Activated naive CD8-positive, alpha-beta T cell treated with anti-CD3 and anti-CD28 coated beads, Interleukin-2, amount 50 U/mL, for 24 hours (primary cell): ENCODE data around the gene DDR1.
"Not testable (repeated sequence)": the region's sequence is repeated elsewhere in the genome, so short reads cannot be mapped to it uniquely, and the experiment has no call there.

ENCODE experiments used
- ATAC-seq: fragments of 150-1000 bp; cut with Tn5 transposase; one replicate; pipeline ENCODE4 v1.10.0; 2021
- DNase-seq: peaks from one replicate; pipeline ENCODE4 v3.0.0; 2021
- H3K27ac Mint-ChIP-seq: one replicate; pipeline ENCODE4 v1.8.0; 2021; ENCODE audit warnings: mild to moderate bottlenecking, mixed read lengths
- H3K27me3 Mint-ChIP-seq: one replicate; pipeline ENCODE4 v1.8.0; 2021; ENCODE audit warnings: mixed read lengths
- H3K36me3 Mint-ChIP-seq: one replicate; pipeline ENCODE4 v1.8.0; 2021; ENCODE audit warnings: low read depth, mixed read lengths
- H3K4me1 Mint-ChIP-seq: one replicate; pipeline ENCODE4 v1.8.0; 2021; ENCODE audit warnings: mixed read lengths
- H3K4me3 Mint-ChIP-seq: one replicate; pipeline ENCODE4 v1.8.0; 2021; ENCODE audit warnings: mild to moderate bottlenecking, moderate library complexity, mixed read lengths
- H3K9me3 Mint-ChIP-seq: one replicate; pipeline ENCODE4 v1.8.0; 2021; ENCODE audit warnings: mixed read lengths

DDR1 gene

DNA sequence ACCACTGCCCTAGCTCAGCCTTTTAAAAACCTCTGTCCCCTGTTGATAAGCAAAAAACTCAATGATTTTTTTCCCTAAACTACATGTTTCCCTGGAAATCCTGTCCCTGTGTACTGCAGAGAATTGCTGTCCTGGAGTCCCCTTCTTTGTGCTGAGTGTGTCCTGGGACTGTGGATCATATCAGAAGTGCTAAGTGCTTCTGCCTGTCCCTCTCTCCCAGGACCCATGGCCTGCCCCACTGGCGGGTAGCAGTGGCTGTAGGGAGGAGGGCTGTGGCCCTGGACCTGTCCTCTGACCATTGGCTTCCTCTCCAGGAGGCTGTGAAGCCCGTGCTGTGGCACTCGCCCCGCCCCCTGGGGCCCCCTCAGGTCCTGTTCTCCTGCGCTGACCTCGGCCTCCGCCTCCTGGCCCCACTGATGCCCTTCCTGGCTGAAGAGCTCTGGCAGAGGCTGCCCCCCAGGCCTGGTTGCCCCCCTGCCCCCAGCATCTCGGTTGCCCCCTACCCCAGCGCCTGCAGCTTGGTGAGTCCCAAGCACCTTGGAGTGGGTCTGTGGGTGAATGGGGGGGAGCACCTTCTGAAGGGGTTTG is 39.8 kb downstream of the DDR1 start:
- ATAC-seq, H3K4me3 Mint-ChIP-seq, H3K27me3 Mint-ChIP-seq, H3K27ac Mint-ChIP-seq, H3K9me3 Mint-ChIP-seq, DNase-seq, H3K4me1 Mint-ChIP-seq: not testable (repeated sequence)
- H3K36me3 Mint-ChIP-seq = peaks cover 43% of the 10 kb centered on the region

DNA sequence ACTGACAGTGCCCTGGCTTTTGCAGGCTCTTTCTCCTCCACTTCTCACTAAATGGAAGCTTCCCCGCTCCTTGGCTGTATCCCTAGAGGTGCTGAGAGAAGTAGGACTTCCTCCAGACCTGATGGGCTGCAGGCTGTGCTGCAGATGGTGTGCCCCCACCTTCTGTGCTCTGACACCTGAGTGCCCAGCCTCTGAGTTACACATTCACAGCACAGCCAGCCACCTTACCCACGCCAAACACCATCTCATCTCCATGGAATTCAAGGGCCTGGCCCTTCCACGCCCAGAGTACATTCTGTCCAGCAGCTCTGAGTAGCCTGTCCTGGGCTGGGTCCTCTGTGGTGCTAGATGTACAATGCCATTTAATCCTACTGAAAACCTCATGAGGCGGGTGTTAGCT is 42.3 kb downstream of the DDR1 start:
- no peaks in the 10 kb centered on the region for H3K27me3 Mint-ChIP-seq
- H3K9me3 Mint-ChIP-seq = peaks cover 5% of the 10 kb centered on the region
- DNase-seq (no peak), ATAC-seq (no peak)
- no peak overlapping the region for H3K27ac Mint-ChIP-seq
- no peak overlapping the region for H3K4me3 Mint-ChIP-seq
- H3K4me1 Mint-ChIP-seq = no peaks in the 10 kb centered on the region
- peaks cover 36% of the 10 kb centered on the region for H3K36me3 Mint-ChIP-seq

DNA sequence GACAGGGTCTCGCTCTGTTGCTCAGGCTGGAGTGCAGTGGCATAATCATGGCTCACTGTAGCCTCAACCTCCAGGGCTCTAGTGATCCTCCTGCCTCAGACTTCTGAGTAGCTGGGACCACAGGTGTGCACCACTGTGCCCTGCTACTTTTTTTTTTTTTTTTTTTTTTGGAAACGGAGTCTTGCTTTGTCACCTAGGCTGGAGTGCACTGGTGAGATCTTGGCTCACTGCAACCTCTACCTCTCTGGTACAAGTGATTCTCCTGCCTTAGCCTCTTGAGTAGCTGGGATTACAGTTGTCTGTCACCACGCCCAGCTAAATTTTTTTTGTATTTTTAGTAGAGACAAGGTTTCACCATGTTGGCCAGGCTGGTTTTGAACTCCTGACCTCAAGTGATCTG is 42.8 kb downstream of the DDR1 start:
- not testable (repeated sequence) for H3K9me3 Mint-ChIP-seq, H3K27me3 Mint-ChIP-seq, H3K27ac Mint-ChIP-seq, H3K4me1 Mint-ChIP-seq, ATAC-seq, H3K4me3 Mint-ChIP-seq, DNase-seq
- H3K36me3 Mint-ChIP-seq = peaks cover 35% of the 10 kb centered on the region

DNA sequence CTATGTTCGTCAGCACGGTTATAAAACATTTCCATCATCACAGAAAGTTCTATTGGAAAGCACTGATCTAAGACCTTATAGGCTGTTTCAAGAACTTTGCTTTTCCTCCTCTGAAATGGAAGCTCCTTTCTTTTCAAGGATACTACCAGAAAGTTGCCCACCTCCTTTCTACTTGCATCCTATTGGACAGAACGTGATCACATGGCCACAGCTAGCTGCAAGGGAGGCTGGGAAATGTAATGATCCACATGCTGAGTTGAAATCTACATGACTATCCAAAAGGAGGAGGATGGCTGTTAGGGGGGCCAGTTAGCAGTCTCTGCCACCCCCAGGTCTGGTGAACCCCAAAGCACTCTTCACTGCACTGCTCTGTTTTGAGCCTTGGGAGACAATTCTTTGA is 44.4 kb downstream of the DDR1 start:
- H3K36me3 Mint-ChIP-seq = peaks cover 28% of the 10 kb centered on the region
- no peak for ATAC-seq
- no peaks in the 10 kb centered on the region for H3K4me1 Mint-ChIP-seq
- no peak for DNase-seq
- H3K27ac Mint-ChIP-seq = no peak overlapping the region
- no peaks in the 10 kb centered on the region for H3K27me3 Mint-ChIP-seq
- peaks cover 5% of the 10 kb centered on the region for H3K9me3 Mint-ChIP-seq
- no peak overlapping the region for H3K4me3 Mint-ChIP-seq

DNA sequence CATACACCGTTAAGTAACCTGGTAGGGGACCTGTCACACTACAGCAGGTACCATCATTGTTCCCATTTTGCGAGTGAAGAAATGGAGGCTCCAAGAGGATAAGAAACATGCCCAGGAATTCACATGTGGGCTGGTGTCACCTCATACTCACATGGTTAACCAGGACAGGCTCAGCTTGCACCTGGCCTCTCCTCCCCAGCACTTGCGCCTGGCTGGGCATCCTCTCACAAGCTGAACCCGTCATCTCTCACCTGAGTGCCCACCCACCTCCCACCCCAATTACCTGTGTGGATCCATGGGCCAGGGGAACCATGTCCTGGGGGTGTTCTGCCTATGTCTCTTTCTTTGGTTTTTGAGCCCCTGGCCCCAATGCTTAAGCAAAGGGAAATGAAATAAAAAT is 46.2 kb downstream of the DDR1 start:
- Mint-ChIP-seq H3K4me1 (no peaks in the 10 kb centered on the region), H3K9me3 (peaks cover 5% of the 10 kb centered on the region), H3K27ac (no peak overlapping the region), H3K27me3 (no peaks in the 10 kb centered on the region), H3K4me3 (no peak overlapping the region), H3K36me3 (peaks cover 27% of the 10 kb centered on the region)
- no peak for DNase-seq
- ATAC-seq = no peak

DNA sequence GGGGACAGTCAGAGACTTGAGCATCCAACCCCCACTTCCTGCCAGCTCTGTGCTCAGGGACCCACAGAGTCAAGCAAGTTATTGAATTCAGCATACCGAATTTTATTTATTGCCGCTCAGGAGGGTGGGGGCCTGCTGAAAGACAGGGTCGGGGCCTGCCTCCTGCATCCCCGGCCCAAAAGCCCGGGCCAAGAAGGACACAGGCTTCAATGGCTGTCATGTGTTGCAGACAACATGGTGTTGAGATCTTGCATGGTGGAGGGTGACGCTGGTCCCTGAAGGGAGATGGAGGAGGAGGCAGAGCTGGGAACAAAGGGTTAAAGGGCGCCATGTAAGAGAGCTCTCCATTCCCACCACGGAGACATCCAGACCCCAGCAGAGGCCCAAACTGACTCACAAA is 47.0 kb downstream of the DDR1 start:
- ATAC-seq (no peak), DNase-seq (no peak)
- Mint-ChIP-seq H3K27ac (no peak overlapping the region), H3K4me3 (no peak overlapping the region), H3K4me1 (no peaks in the 10 kb centered on the region), H3K36me3 (peaks cover 25% of the 10 kb centered on the region), H3K27me3 (no peaks in the 10 kb centered on the region), H3K9me3 (peaks cover 5% of the 10 kb centered on the region)

DNA sequence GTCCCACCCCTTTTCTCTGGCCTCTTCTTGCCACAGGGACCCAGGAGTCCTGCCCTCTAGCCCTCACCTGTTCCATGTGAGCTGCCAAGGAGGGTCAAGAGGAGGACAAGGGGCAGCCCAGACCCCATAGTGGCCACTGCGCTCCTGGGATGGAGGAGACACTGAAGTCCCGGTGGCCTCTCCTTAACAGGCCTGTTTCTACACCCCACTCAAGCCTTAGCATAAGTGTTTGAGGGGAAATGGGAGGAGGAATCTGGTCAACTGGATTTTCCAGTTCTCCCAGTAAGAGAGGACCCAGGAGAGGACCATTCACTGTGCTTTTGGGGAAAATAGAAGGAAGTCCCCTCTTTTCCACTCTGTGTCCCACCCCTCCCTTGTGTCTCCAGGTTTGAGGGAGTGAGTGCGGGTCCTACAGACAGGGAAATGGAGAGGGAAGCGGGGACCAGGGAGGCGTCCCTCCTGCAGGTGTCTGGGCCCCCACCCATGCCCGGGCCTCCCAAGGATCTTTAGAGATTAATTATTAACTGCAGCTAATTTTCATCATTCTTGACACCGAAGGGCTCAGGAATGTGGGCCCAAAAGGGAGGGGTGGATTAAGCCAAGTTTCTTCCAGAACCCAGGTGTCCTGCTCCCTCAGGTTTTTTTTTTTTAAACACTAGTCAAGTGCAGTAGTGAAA is 47.8 kb downstream of the DDR1 start, which contains the start of gene SFTA2:
Gene SFTA2, minus strand, starts transcription at position 202 of the 677 bp plus-strand sequence. Its CDS starts 74 bp downstream, at position 128.
- Mint-ChIP-seq H3K4me3 (no peak within 1 kb of the TSS), H3K4me1 (no peaks in the 10 kb centered on the region), H3K36me3 (peaks cover 17% of the 10 kb centered on the region), H3K9me3 (peaks cover 5% of the 10 kb centered on the region), H3K27ac (no peak within 1 kb of the TSS), H3K27me3 (no peaks in the 10 kb centered on the region)
- ATAC-seq (no peak), DNase-seq (no peak)

DNA sequence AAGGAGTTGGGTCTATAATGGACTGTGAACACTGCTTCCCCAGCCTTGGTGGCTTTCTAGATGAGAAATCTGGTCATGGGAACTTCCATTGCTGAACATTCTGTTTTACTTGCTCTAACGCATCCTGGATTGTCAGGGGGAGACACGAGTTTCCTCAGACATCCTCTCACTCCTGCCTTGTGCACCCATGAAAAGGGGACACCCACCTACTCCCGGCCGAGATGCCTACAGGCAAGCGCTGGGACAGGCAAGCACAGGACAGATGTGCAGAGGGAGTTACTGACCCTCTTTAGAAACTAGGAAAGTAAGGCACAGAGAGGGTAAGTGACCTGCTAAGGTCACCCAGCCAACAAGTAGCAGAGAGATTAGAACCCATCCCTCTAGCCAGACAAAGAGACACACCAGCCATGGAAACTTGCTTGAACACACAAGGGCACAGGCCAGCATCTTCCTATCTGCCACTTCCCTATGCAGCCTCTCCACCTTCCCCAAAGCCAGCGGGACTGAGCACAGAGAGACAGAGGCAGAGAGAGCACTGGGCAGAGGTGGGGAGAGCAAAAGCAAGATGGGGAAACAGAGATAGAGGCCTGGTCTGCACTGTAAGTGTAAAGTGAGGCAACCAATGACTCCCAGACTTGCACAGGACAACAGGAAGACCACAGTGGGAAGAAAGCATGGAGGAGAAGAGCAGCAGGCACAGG is 48.5 kb downstream of the DDR1 start:
- Mint-ChIP-seq H3K27me3 (no peaks in the 10 kb centered on the region), H3K27ac (no peak overlapping the region), H3K4me1 (no peaks in the 10 kb centered on the region), H3K36me3 (peaks cover 11% of the 10 kb centered on the region), H3K9me3 (peaks cover 5% of the 10 kb centered on the region), H3K4me3 (no peak overlapping the region)
- DNase-seq = no peak
- ATAC-seq = no peak

DNA sequence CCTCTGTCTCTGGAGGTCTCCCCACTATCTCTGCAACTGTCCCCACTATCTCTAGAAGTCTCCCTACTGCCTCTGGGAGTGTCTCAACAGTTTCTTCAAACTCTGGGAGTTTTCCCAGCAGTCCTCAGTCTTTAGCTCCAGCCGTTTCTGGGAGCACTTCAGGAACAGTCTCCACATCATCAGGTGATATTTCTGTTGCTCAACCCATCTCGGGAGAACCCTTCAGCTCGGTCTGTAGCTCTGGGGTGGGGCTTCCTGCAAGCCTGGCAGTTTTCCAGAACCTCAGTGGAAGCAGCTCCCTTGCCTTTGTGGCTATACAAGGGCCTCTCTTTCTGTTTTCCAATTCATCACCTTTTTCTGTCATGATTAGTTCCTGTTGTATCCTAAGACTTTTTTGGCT is 50.7 kb downstream of the DDR1 start:
- Mint-ChIP-seq H3K4me1 (no peaks in the 10 kb centered on the region), H3K4me3 (no peak overlapping the region), H3K27ac (no peak overlapping the region), H3K27me3 (peaks cover 2% of the 10 kb centered on the region), H3K9me3 (no peaks in the 10 kb centered on the region), H3K36me3 (no peaks in the 10 kb centered on the region)
- ATAC-seq (no peak), DNase-seq (no peak)

DNA sequence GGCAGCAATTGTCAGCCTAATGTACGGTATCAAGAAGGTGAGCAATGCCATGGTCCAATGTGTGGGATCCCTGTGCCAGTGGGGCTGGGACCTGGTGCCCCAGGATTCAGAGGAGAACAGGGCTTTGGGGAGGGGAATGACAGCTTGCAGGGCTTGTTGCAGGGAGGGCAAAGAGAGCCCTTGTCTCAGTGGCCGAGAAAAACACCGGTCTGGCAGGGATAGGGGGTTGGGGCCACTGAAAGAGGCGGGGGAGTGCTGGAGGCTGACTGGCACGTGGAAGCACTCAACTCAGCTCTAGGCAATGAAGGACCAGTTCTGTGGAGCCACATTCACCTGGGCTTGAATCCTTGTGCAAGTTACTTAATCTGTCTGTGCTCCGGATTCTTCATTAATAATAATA is 52.9 kb downstream of the DDR1 start:
- Mint-ChIP-seq H3K4me3 (no peak overlapping the region), H3K9me3 (no peaks in the 10 kb centered on the region), H3K4me1 (no peaks in the 10 kb centered on the region), H3K27me3 (peaks cover 19% of the 10 kb centered on the region), H3K27ac (no peak overlapping the region), H3K36me3 (no peaks in the 10 kb centered on the region)
- no peak for DNase-seq
- ATAC-seq = no peak

DNA sequence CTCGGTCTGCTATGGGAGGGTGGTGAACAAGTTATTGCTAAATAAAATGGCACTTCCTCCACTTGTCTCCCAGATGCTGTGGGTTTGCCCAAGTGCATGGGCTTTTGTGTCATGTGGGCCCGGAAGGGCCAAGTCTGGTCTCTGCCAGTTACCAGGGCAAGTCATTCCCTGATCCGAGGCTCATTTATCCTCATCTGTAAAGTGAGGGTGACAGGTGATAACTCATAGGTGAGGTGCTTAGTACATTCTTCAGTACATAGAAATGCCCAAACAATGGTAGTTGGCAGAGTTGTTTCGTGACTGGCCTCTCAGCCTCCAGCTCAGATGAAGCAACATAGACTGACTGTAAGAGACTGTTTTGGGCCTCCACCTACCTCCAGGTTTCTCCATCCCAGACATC is 54.4 kb downstream of the DDR1 start:
- no peak overlapping the region for H3K27ac Mint-ChIP-seq
- no peaks in the 10 kb centered on the region for H3K9me3 Mint-ChIP-seq

DNA sequence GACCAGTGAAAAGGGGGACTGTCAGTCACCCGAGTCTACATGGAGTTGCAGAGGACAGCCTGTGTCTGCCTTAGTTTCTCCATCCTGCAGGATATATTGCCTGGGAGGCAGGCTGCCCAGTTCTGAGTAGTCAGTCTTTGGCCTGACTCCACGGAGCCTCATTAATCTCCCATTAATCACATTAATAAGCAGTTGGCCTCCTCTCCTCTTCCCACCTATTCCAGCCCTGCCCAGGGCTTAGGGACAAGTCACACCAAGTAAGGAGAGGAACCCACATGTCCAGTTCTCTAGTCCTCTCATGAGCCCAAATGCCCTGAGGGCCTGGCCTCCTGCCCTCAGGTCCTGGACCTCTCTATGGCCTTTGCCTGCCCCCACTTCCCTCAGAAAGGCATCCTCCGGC is 55.2 kb downstream of the DDR1 start:
- H3K9me3 Mint-ChIP-seq = no peaks in the 10 kb centered on the region
- H3K27ac Mint-ChIP-seq = no peak overlapping the region
- ATAC-seq (no peak), DNase-seq (no peak)
- no peak overlapping the region for H3K4me3 Mint-ChIP-seq
- no peaks in the 10 kb centered on the region for H3K36me3 Mint-ChIP-seq
- H3K4me1 Mint-ChIP-seq = no peaks in the 10 kb centered on the region
- peaks cover 35% of the 10 kb centered on the region for H3K27me3 Mint-ChIP-seq

More for the DNA sequence above, 54.4 kb downstream of the DDR1 start:
- no peak for ATAC-seq
- no peak for DNase-seq
- Mint-ChIP-seq H3K36me3 (no peaks in the 10 kb centered on the region), H3K4me3 (no peak overlapping the region), H3K27me3 (peaks cover 30% of the 10 kb centered on the region), H3K4me1 (no peaks in the 10 kb centered on the region)

DNA sequence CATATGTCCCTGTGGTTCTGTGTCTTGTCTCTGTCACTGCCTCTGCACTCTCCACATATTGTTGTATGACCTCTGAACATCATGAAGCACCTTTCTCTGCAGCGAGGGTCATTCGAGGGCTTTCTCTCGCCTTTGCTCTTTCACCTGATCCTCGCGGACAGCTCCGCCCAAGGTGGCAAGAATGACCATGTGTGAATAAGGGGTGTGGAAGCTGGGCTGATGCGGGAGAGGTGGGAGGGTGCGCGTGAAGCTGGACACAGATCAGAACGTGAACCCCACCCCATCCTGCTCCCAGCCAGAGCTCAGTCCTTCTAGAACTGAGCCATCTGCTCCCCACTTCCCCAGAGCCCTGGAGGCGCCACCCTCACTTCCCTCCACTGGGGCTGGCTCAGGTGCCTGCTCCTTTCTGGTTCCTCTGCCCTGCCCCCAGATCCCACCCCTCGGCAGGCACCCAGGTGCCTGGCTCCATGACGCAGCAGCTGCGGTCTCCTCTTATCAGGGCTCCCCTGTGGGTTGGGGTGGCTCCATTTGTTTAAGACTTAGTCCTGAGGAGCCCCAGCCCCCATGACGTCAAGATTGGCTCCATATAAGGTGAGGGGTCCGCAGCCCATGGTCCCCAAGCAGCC is 56.2 kb downstream of the DDR1 start, which contains the start of gene MUCL3:
Gene MUCL3, plus strand, starts transcription at position 613 of the 626 bp plus-strand sequence. CDS start 27 bp downstream, outside the sequence.
- no peak within 1 kb of the TSS for H3K4me3 Mint-ChIP-seq
- no peak within 1 kb of the TSS for H3K27ac Mint-ChIP-seq

DNA sequence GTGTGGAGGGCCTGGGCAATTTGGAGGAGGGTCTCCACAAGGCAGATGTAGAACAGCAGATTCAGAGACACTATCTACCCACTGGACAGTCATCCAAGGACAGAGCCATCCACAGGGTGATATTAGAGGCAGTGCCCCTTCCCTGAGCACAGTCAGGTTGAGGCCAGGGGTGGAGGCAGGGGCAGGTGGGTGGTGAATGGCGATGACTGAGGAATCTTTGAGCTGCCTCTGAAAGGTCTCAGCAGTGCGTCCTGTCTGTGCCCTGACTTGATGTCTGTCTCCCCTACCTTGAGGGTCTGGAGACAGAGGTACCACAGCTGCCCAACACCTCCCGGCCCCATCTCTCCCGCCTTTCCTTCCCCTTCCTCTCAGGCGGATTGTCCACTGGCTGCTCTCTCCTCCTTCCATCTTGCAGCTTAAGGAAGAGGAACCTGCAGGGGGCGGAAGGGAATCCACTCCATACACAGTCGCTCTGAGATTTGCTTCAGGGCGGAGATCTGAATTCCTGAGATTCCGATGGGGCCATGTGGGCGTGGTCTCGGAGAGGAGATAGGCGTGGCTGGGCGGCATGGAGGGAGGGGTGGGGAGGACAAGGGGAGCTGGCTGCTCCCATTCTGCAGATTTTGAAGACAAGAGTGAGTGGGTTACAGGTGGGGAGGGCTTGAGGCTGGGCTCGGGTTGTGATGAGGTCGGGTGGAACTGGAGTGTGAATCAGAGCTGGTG is 58.2 kb downstream of the DDR1 start:
- Mint-ChIP-seq H3K36me3 (no peaks in the 10 kb centered on the region), H3K4me3 (no peak overlapping the region), H3K9me3 (no peaks in the 10 kb centered on the region), H3K27ac (no peak overlapping the region), H3K4me1 (no peaks in the 10 kb centered on the region), H3K27me3 (peaks cover 51% of the 10 kb centered on the region)
- no peak for DNase-seq
- ATAC-seq = no peak

More for the DNA sequence above, 56.2 kb downstream of the DDR1 start, which contains the start of gene MUCL3:
- no peaks in the 10 kb centered on the region for H3K36me3 Mint-ChIP-seq
- no peaks in the 10 kb centered on the region for H3K4me1 Mint-ChIP-seq
- H3K9me3 Mint-ChIP-seq = no peaks in the 10 kb centered on the region
- no peak for ATAC-seq
- H3K27me3 Mint-ChIP-seq = peaks cover 42% of the 10 kb centered on the region
- no peak for DNase-seq
